A549 (cell line): ENCODE results near the gene MYOZ1.

Experiments used
- CBX8 ChIP-seq: fragments of 200-600 bp; sonication (generic); IDR thresholded peaks from 2 replicates; pipeline ENCODE4 v1.6.1; 2016
- CTCF ChIP-seq: fragments of >200 bp; sonication (Bioruptor Twin); formaldehyde crosslinking; IDR thresholded peaks from 3 replicates; pipeline ENCODE4 v1.5.1; 2016
- E2F6 ChIP-seq: IDR thresholded peaks from 2 replicates; pipeline ENCODE4 v1.6.1; 2012; ENCODE audit warnings: low read depth, borderline replicate concordance
- EHMT2 ChIP-seq: fragments of 200-600 bp; sonication (generic); IDR thresholded peaks from 2 replicates; pipeline ENCODE4 v1.6.1; 2016; ENCODE audit warnings: antibody characterized with exemption, low read depth, mild to moderate bottlenecking, moderate library complexity
- EP300 ChIP-seq, 2 experiments: fragments of >200 bp; sonication (Bioruptor Twin); formaldehyde crosslinking; IDR thresholded peaks; 2 replicates in 1 of 2; 3 replicates in 1 of 2; pipeline ENCODE4 v1.6.1; 2016 to 2017
- FOXS1 ChIP-seq: fragments of 250-450 bp; sonication (Bioruptor Pico); IDR thresholded peaks from 2 replicates; pipeline ENCODE4 v1.5.0; 2020; ENCODE audit warnings: mild to moderate bottlenecking, moderate library complexity
- KDM5A ChIP-seq: fragments of 200-600 bp; sonication (generic); IDR thresholded peaks from 2 replicates; pipeline ENCODE4 v1.6.1; 2016; ENCODE audit warnings: antibody characterized with exemption, mild to moderate bottlenecking
- MAFK ChIP-seq: fragments of 450-650 bp; IDR thresholded peaks from 2 replicates; pipeline ENCODE4 v1.6.1; 2014; ENCODE audit not compliant: partially characterized antibody
- PHF8 ChIP-seq: fragments of 200-600 bp; sonication (generic); IDR thresholded peaks from 2 replicates; pipeline ENCODE4 v1.6.1; 2016; ENCODE audit warnings: low read depth, mild to moderate bottlenecking, antibody characterized with exemption, moderate library complexity, borderline replicate concordance
- POLR2A ChIP-seq: IDR thresholded peaks from 2 replicates; pipeline ENCODE4 v1.6.1; 2012; ENCODE audit warnings: mild to moderate bottlenecking, low read length
- RAD21 ChIP-seq, 2 experiments: fragments of >200 bp in 1 of 2; sonication (Bioruptor Twin) in 1 of 2; formaldehyde crosslinking in 1 of 2; IDR thresholded peaks in 1 of 2; conservative IDR thresholded peaks in 1 of 2; 2 replicates in 1 of 2; 3 replicates in 1 of 2; pipeline ENCODE4 v1.6.1; 2012 to 2018; ENCODE audit warnings: inconsistent platforms in 1 of 2
- REST ChIP-seq: fragments of 200-600 bp; sonication (generic); IDR thresholded peaks from 2 replicates; pipeline ENCODE4 v1.6.1; 2016; ENCODE audit warnings: antibody characterized with exemption, mild to moderate bottlenecking, moderate library complexity

GRCh38 chr10:73641328-73642060 is at the start of gene MYOZ1:
- TF ChIP-seq REST = no peak
- TF ChIP-seq POLR2A = no peak
- TF ChIP-seq E2F6 = no peak
- no peak for TF ChIP-seq CBX8
- TF ChIP-seq CTCF = no peak
- no peak for TF ChIP-seq FOXS1 (CRISPR knock-in tag)
- TF ChIP-seq EP300 (IDR thresholded peaks at IDR 0.05) = no peak
- TF ChIP-seq MAFK = no peak
- no peak for TF ChIP-seq KDM5A
- no peak for TF ChIP-seq RAD21 (conservative IDR thresholded peaks at IDR 0.05 in 1 of 2, IDR thresholded peaks at IDR 0.05 in 1 of 2)
- TF ChIP-seq EHMT2 = no peak
- TF ChIP-seq PHF8 = no peak
